ENCODE data around the gene CCNJL.

DNA sequence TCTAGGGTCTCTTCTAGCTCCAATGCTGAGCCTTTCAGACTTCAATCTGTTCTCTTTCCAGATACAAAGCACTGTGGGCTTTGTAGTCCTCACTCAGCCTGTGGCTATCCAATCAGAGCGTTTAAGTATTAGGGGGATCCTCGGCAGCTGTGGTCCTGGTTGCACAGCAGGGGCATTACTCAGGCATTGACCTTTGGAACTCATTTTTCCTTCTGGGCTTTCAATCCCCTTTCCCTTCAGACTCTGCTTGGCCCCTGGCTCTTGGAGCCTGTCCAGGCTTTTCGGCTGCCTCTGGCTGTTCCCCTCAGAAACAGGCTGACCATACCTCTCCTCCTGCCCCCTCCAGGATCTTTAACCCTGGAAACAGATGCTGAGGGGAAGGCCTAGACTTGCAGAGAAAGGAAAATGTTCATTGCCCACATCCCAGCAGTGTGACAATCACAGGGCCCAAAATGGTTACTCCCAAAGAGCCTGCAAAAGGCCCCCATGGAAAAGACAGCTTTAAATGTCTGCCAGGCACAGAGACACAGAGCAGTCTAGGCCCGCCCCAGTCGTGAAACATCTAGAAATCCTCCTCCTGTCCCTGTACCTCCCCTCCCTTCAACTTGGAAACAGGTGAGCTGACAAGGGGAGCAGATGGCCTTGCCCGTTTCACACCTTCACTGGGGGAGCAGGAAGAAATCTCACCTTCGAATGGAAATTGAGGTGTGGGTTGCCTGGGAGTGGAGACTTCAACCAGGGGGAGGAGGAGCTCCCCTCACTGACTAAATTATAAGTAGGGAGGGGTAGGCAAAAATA, 44.4 kb upstream of the CCNJL start:
- TF ChIP-seq CTCF (IDR thresholded peaks at IDR 0.05) (no peak), POLR2A (IDR thresholded peaks at IDR 0.05) (no peak)

All from uterus (tissue), 2 donors.